Measurements from ENCODE around the gene CHID1.

DNA sequence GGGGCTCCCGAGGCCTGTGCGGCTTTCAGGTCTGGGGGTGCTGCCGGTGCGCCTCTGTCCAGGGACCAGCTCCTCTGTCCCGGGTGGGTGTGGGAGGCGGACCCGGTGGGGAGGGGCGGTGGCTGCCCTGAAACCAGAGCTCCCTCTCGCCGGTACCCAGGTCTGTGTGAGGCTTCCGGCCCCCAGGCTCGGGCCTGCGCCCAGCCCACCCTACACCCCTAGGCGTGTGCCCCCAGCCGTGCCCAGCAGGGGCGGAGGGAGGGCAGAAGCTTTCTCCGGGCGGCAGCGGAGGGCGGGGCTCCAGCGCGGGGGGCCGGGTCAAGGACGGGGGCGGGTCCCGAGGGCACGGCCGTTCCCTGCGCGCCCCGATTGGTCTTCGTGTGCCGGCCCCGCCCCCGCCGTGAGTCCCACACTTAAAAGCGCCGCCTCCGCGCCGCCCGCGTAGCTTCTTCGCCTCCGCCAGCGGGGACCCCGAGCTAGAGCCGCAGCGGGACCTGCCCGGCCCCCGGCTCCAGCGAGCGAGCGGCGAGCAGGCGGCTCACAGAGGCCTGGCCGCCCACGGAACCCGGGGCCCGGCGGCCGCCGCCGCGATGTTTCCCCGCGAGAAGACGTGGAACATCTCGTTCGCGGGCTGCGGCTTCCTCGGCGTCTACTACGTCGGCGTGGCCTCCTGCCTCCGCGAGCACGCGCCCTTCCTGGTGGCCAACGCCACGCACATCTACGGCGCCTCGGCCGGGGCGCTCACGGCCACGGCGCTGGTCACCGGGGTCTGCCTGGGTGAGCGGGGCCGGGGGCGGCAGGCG is 91.3 kb downstream of the CHID1 start:
- TF ChIP-seq BHLHE40 (IDR thresholded peaks at IDR 0.05; ENCODE audit: borderline replicate concordance) (no peak), FOXK2 (IDR thresholded peaks at IDR 0.05) (no peak), NFRKB (IDR thresholded peaks at IDR 0.05) (no peak), CTBP1 (IDR thresholded peaks at IDR 0.05; ENCODE audit: borderline replicate concordance) (no peak), FOXM1 (IDR thresholded peaks at IDR 0.05; ENCODE audit: borderline replicate concordance) (no peak), SP1 (IDR thresholded peaks at IDR 0.05) (no peak), FOXA1 (IDR thresholded peaks at IDR 0.05) (no peak), HDGF (IDR thresholded peaks at IDR 0.05; ENCODE audit: borderline replicate concordance) (no peak)

Data from HEK293T (cell line).